SU-DHL-6 (cell line): Measurements from ENCODE around the gene CCSER2.

Experiments
- EZH2phosphoT487 ChIP-seq: fragments of 200-600 bp; sonication (generic), shearing (Covaris generic); conservative IDR thresholded peaks from 2 replicates; pipeline ENCODE4 v1.6.1; 2018; ENCODE audit warnings: mild to moderate bottlenecking, antibody characterized with exemption, low read length, moderate library complexity, mixed read lengths
- TF ChIP-seq, protein P1 (sequence below): fragments of 200-600 bp; sonication (generic); IDR thresholded peaks from one replicate; pipeline ENCODE4 v1.5.1; 2017; ENCODE audit warnings: antibody characterized with exemption, mild to moderate bottlenecking, low read length, moderate library complexity; ENCODE audit not compliant: insufficient read depth, poor library complexity, severe bottlenecking

DNA sequence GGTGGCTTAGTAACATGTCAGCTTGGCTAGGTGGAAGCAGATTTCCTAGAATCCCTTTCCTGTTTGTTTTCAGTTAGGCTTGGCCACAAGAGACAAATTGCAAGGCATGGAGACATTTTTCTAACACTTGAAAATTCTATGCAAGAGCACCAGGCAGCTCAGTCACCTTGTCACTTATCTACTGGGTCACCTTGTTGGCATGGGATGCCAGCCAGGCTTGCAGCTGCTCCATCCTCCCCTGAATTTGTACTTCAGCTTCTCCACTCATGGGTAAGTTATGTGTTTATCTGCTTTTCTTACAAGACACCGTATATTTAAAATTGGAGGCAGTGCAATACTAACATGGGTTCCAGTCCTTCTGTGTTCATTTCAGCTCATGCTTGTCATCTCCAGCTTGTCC is 40.2 kb upstream of the CCSER2 start:
- TF ChIP-seq, protein P1, sequence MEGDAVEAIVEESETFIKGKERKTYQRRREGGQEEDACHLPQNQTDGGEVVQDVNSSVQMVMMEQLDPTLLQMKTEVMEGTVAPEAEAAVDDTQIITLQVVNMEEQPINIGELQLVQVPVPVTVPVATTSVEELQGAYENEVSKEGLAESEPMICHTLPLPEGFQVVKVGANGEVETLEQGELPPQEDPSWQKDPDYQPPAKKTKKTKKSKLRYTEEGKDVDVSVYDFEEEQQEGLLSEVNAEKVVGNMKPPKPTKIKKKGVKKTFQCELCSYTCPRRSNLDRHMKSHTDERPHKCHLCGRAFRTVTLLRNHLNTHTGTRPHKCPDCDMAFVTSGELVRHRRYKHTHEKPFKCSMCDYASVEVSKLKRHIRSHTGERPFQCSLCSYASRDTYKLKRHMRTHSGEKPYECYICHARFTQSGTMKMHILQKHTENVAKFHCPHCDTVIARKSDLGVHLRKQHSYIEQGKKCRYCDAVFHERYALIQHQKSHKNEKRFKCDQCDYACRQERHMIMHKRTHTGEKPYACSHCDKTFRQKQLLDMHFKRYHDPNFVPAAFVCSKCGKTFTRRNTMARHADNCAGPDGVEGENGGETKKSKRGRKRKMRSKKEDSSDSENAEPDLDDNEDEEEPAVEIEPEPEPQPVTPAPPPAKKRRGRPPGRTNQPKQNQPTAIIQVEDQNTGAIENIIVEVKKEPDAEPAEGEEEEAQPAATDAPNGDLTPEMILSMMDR = no peak
- no peak for TF ChIP-seq EZH2phosphoT487
